GM23338 (cell line): Measurements from ENCODE around the gene KRTAP2-4. TPM values are rescaled to one million over a fixed set of nuclear protein-coding genes. Genes with fewer than 3 reads are reported as not detected.

ENCODE experiments used
- ATAC-seq: fragments of 200-7000 bp; cut with Tn5 transposase; 3 replicates; pipeline ENCODE4 v1.9.1; 2020
- DNase-seq: peaks from one replicate; pipeline ENCODE4 v3.0.0-alpha.2; 2015; ENCODE audit warnings: low spot score
- H2AFZ ChIP-seq: fragments of 200-600 bp; sonication (generic); 2 replicates; pipeline ENCODE4 v1.8.0; 2016; ENCODE audit warnings: antibody characterized with exemption, mild to moderate bottlenecking, moderate library complexity
- H3F3A ChIP-seq: fragments of 200-600 bp; sonication (generic); replicated peaks from 2 replicates; pipeline ENCODE4 v1.8.0; 2017; ENCODE audit warnings: antibody characterized with exemption, mixed run types, low read depth
- H3K27ac ChIP-seq: fragments of 200-600 bp; sonication (generic); 2 replicates; pipeline ENCODE4 v1.6.1; 2016; ENCODE audit warnings: low read depth
- H3K27me3 ChIP-seq: fragments of 200-600 bp; sonication (generic); 2 replicates; pipeline ENCODE4 v1.8.0; 2016; ENCODE audit warnings: mild to moderate bottlenecking, mixed run types, moderate library complexity; ENCODE audit not compliant: insufficient read depth
- H3K36me3 ChIP-seq: fragments of 200-600 bp; sonication (generic); 2 replicates; pipeline ENCODE4 v1.8.0; 2016; ENCODE audit warnings: mild to moderate bottlenecking; ENCODE audit not compliant: insufficient read depth
- H3K4me1 ChIP-seq: fragments of 200-600 bp; sonication (generic); 2 replicates; pipeline ENCODE4 v1.8.0; 2016; ENCODE audit warnings: mild to moderate bottlenecking, moderate library complexity; ENCODE audit not compliant: insufficient read depth
- H3K4me2 ChIP-seq: fragments of 200-600 bp; sonication (generic); 2 replicates; pipeline ENCODE4 v1.7.1; 2017; ENCODE audit warnings: mixed run types
- H3K4me3 ChIP-seq: fragments of 200-600 bp; sonication (generic); 2 replicates; pipeline ENCODE4 v1.6.1; 2016; ENCODE audit warnings: mixed run types
- H3K79me2 ChIP-seq: fragments of 200-600 bp; sonication (generic); replicated peaks from 2 replicates; pipeline ENCODE4 v1.8.0; 2017; ENCODE audit warnings: mild to moderate bottlenecking; ENCODE audit not compliant: insufficient read depth
- H3K9me2 ChIP-seq: fragments of 200-600 bp; sonication (generic); 2 replicates; pipeline ENCODE4 v1.8.0; 2017; ENCODE audit not compliant: insufficient read depth
- H4K20me1 ChIP-seq: fragments of 200-600 bp; sonication (generic); replicated peaks from 2 replicates; pipeline ENCODE4 v1.8.0; 2017; ENCODE audit warnings: mild to moderate bottlenecking; ENCODE audit not compliant: insufficient read depth
- H3K27ac Mint-ChIP-seq: 2 replicates; pipeline ENCODE4 v1.8.0; 2020; ENCODE audit warnings: inconsistent platforms, mild to moderate bottlenecking, moderate library complexity, mixed read lengths
- H3K27me3 Mint-ChIP-seq: 3 replicates; pipeline ENCODE4 v1.8.0; 2022; ENCODE audit warnings: low read depth, mild to moderate bottlenecking, moderate library complexity, mixed read lengths, inconsistent platforms; ENCODE audit not compliant: insufficient read depth, poor library complexity
- H3K36me3 Mint-ChIP-seq: 3 replicates; pipeline ENCODE4 v1.8.0; 2021; ENCODE audit warnings: low read depth, mild to moderate bottlenecking, inconsistent platforms, moderate library complexity, mixed read lengths
- H3K4me1 Mint-ChIP-seq: 3 replicates; pipeline ENCODE4 v1.8.0; 2020; ENCODE audit warnings: mild to moderate bottlenecking, inconsistent platforms, mixed read lengths
- H3K4me3 Mint-ChIP-seq: 3 replicates; pipeline ENCODE4 v1.8.0; 2021; ENCODE audit warnings: moderate library complexity, mild to moderate bottlenecking, inconsistent platforms, mixed read lengths
- H3K9me3 Mint-ChIP-seq: 3 replicates; pipeline ENCODE4 v1.8.0; 2020; ENCODE audit warnings: moderate library complexity, mild to moderate bottlenecking, inconsistent platforms, mixed read lengths
- CREB1 ChIP-seq: fragments of 250-450 bp; sonication (Bioruptor Pico); IDR thresholded peaks from 2 replicates; pipeline ENCODE4 v1.5.0; 2020; ENCODE audit warnings: low read depth, mild to moderate bottlenecking, moderate library complexity
- EZH2phosphoT487 ChIP-seq: fragments of 200-600 bp; sonication (generic); IDR thresholded peaks from one replicate; pipeline ENCODE4 v1.8.1; 2018; ENCODE audit warnings: antibody characterized with exemption; ENCODE audit not compliant: unreplicated experiment
- JUNB ChIP-seq: IDR thresholded peaks from one replicate; pipeline ENCODE4 v1.6.1; 2016; ENCODE audit warnings: antibody characterized with exemption; ENCODE audit not compliant: unreplicated experiment
- NANOG ChIP-seq: IDR thresholded peaks from 2 replicates; pipeline ENCODE4 v1.6.1; 2016; ENCODE audit warnings: antibody characterized with exemption, borderline replicate concordance
- POLR2AphosphoS5 ChIP-seq: IDR thresholded peaks from 2 replicates; pipeline ENCODE4 v1.6.1; 2016; ENCODE audit warnings: antibody characterized with exemption, low read depth
- STAT1 ChIP-seq: IDR thresholded peaks from one replicate; pipeline ENCODE4 v1.6.1; 2016; ENCODE audit warnings: antibody characterized with exemption; ENCODE audit not compliant: unreplicated experiment
- ZNF114 ChIP-seq: fragments of 250-450 bp; sonication (Bioruptor Pico); IDR thresholded peaks from 2 replicates; pipeline ENCODE4 v1.5.0; 2020; ENCODE audit warnings: mild to moderate bottlenecking, moderate library complexity
- ZNF331 ChIP-seq: fragments of 250-450 bp; sonication (Bioruptor Pico); IDR thresholded peaks from 2 replicates; pipeline ENCODE4 v1.5.0; 2020; ENCODE audit warnings: low read depth, mild to moderate bottlenecking, moderate library complexity
- polyA plus RNA-seq: library from polyadenylated mRNA; unstranded; fragments of >200 nt; fragmentation: Nextera tagmentation; extraction: Ambion mirVana; gene quantifications from 2 replicates; pipeline ENCODE4 v1.2.1, GENCODE V29; 2016
- total RNA-seq: library from RNA; depleted of rRNA; stranded (reverse); fragments of >200 nt; shearing (Covaris generic); gene quantifications from 2 replicates; pipeline ENCODE4 v1.2.3, GENCODE V29; 2014
- TF ChIP-seq, protein P1 (sequence below): fragments of 250-450 bp; sonication (Bioruptor Pico); IDR thresholded peaks from 2 replicates; pipeline ENCODE4 v1.5.0; 2020; ENCODE audit warnings: mild to moderate bottlenecking, moderate library complexity
- TF ChIP-seq, protein P2 (sequence below): IDR thresholded peaks from one replicate; pipeline ENCODE4 v1.6.1; 2018; ENCODE audit warnings: antibody characterized with exemption; ENCODE audit not compliant: unreplicated experiment
- TF ChIP-seq, protein P3 (sequence below), 2 experiments: fragments of 200-600 bp in 1 of 2; sonication (generic) in 1 of 2; conservative IDR thresholded peaks; 2 replicates each; pipeline versions ENCODE4 v1.5.1 to v1.6.1; 2016 to 2017; ENCODE audit warnings: antibody characterized with exemption in 2 of 2, low read depth in 2 of 2, mild to moderate bottlenecking in 2 of 2, moderate library complexity in 1 of 2
- TF ChIP-seq, protein P4 (sequence below): IDR thresholded peaks from 2 replicates; pipeline ENCODE4 v1.6.1; 2016; ENCODE audit warnings: antibody characterized with exemption

The KRTAP2-4 gene
- total and polyA plus RNA-seq, 2 experiments from 2014 or later = not detected

DNA sequence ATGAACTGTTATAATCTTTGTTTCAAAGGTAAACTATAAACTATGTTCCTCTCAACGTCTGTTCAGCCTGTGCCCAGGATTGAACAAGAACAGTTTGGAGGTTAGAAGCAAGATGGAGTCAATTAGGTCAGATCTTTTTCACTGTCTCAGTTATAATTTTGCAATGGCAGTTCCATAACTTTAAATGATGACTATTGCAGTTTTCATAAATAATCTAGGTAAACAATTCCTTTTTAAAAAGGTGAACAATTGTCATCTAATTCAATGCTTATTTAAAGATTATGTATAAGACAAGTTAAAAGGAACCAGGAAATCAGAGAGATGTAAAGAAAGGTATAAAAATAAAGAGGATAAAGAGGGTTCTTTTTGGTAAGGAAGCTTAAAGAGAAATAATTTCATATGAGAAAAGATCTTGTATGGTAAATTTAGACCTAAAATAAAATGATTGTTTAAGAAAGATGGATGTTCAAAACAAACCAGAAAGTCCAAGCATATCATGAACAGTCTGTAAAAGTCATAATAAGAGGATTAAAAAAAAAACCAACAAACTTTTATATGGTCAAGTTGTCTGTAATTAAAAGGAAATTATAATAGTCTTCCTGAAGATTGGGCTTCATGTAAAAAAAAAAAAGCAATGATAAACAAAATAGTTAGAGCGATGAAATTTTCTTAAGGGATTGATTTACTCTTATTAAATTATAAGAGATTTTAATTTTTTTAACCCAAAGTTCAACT lies 45.6 kb upstream of the KRTAP2-4 start:
- peaks cover 5% of the 10 kb centered on the region for H3K27me3 Mint-ChIP-seq

More for the DNA sequence above, 45.6 kb upstream of the KRTAP2-4 start:
- Mint-ChIP-seq H3K27ac (no peak overlapping the region), H3K4me3 (no peak overlapping the region), H3K4me1 (peaks cover 35% of the 10 kb centered on the region), H3K36me3 (peaks cover 60% of the 10 kb centered on the region), H3K9me3 (peaks cover 54% of the 10 kb centered on the region)
- Histone ChIP-seq H3K4me2 (no peak overlapping the region), H3K36me3 (peaks cover 21% of the 10 kb centered on the region; the same call in 1 of the 2 replicates), H3K27me3 (no peaks in the 10 kb centered on the region), H3K27ac (no peak overlapping the region), H4K20me1 (no peaks in the 10 kb centered on the region), H3F3A (no peaks in the 10 kb centered on the region), H2AFZ (no peak overlapping the region), H3K4me3 (no peak overlapping the region), H3K4me1 (peaks cover 22% of the 10 kb centered on the region), H3K79me2 (no peaks in the 10 kb centered on the region), H3K9me2 (no peaks in the 10 kb centered on the region)
- ATAC-seq (no peak), DNase-seq (no peak)
- TF ChIP-seq EZH2phosphoT487 (no peak), ZNF114 (CRISPR knock-in tag) (no peak), ZNF331 (CRISPR knock-in tag) (no peak), NANOG (no peak), STAT1 (no peak), CREB1 (no peak), JUNB (no peak), POLR2AphosphoS5 (no peak)
- TF ChIP-seq, protein P1, sequence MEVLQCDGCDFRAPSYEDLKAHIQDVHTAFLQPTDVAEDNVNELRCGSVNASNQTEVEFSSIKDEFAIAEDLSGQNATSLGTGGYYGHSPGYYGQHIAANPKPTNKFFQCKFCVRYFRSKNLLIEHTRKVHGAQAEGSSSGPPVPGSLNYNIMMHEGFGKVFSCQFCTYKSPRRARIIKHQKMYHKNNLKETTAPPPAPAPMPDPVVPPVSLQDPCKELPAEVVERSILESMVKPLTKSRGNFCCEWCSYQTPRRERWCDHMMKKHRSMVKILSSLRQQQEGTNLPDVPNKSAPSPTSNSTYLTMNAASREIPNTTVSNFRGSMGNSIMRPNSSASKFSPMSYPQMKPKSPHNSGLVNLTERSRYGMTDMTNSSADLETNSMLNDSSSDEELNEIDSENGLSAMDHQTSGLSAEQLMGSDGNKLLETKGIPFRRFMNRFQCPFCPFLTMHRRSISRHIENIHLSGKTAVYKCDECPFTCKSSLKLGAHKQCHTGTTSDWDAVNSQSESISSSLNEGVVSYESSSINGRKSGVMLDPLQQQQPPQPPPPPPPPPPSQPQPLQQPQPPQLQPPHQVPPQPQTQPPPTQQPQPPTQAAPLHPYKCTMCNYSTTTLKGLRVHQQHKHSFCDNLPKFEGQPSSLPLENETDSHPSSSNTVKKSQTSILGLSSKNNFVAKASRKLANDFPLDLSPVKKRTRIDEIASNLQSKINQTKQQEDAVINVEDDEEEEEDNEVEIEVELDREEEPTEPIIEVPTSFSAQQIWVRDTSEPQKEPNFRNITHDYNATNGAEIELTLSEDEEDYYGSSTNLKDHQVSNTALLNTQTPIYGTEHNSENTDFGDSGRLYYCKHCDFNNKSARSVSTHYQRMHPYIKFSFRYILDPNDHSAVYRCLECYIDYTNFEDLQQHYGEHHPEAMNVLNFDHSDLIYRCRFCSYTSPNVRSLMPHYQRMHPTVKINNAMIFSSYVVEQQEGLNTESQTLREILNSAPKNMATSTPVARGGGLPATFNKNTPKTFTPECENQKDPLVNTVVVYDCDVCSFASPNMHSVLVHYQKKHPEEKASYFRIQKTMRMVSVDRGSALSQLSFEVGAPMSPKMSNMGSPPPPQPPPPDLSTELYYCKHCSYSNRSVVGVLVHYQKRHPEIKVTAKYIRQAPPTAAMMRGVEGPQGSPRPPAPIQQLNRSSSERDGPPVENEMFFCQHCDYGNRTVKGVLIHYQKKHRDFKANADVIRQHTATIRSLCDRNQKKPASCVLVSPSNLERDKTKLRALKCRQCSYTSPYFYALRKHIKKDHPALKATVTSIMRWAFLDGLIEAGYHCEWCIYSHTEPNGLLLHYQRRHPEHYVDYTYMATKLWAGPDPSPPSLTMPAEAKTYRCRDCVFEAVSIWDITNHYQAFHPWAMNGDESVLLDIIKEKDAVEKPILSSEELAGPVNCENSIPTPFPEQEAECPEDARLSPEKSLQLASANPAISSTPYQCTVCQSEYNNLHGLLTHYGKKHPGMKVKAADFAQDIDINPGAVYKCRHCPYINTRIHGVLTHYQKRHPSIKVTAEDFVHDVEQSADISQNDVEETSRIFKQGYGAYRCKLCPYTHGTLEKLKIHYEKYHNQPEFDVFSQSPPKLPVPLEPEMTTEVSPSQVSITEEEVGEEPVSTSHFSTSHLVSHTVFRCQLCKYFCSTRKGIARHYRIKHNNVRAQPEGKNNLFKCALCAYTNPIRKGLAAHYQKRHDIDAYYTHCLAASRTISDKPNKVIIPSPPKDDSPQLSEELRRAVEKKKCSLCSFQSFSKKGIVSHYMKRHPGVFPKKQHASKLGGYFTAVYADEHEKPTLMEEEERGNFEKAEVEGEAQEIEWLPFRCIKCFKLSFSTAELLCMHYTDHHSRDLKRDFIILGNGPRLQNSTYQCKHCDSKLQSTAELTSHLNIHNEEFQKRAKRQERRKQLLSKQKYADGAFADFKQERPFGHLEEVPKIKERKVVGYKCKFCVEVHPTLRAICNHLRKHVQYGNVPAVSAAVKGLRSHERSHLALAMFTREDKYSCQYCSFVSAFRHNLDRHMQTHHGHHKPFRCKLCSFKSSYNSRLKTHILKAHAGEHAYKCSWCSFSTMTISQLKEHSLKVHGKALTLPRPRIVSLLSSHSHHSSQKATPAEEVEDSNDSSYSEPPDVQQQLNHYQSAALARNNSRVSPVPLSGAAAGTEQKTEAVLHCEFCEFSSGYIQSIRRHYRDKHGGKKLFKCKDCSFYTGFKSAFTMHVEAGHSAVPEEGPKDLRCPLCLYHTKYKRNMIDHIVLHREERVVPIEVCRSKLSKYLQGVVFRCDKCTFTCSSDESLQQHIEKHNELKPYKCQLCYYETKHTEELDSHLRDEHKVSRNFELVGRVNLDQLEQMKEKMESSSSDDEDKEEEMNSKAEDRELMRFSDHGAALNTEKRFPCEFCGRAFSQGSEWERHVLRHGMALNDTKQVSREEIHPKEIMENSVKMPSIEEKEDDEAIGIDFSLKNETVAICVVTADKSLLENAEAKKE (CRISPR knock-in tag) = no peak
- TF ChIP-seq, protein P2, sequence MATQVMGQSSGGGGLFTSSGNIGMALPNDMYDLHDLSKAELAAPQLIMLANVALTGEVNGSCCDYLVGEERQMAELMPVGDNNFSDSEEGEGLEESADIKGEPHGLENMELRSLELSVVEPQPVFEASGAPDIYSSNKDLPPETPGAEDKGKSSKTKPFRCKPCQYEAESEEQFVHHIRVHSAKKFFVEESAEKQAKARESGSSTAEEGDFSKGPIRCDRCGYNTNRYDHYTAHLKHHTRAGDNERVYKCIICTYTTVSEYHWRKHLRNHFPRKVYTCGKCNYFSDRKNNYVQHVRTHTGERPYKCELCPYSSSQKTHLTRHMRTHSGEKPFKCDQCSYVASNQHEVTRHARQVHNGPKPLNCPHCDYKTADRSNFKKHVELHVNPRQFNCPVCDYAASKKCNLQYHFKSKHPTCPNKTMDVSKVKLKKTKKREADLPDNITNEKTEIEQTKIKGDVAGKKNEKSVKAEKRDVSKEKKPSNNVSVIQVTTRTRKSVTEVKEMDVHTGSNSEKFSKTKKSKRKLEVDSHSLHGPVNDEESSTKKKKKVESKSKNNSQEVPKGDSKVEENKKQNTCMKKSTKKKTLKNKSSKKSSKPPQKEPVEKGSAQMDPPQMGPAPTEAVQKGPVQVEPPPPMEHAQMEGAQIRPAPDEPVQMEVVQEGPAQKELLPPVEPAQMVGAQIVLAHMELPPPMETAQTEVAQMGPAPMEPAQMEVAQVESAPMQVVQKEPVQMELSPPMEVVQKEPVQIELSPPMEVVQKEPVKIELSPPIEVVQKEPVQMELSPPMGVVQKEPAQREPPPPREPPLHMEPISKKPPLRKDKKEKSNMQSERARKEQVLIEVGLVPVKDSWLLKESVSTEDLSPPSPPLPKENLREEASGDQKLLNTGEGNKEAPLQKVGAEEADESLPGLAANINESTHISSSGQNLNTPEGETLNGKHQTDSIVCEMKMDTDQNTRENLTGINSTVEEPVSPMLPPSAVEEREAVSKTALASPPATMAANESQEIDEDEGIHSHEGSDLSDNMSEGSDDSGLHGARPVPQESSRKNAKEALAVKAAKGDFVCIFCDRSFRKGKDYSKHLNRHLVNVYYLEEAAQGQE = no peak
- TF ChIP-seq, protein P3, sequence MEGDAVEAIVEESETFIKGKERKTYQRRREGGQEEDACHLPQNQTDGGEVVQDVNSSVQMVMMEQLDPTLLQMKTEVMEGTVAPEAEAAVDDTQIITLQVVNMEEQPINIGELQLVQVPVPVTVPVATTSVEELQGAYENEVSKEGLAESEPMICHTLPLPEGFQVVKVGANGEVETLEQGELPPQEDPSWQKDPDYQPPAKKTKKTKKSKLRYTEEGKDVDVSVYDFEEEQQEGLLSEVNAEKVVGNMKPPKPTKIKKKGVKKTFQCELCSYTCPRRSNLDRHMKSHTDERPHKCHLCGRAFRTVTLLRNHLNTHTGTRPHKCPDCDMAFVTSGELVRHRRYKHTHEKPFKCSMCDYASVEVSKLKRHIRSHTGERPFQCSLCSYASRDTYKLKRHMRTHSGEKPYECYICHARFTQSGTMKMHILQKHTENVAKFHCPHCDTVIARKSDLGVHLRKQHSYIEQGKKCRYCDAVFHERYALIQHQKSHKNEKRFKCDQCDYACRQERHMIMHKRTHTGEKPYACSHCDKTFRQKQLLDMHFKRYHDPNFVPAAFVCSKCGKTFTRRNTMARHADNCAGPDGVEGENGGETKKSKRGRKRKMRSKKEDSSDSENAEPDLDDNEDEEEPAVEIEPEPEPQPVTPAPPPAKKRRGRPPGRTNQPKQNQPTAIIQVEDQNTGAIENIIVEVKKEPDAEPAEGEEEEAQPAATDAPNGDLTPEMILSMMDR (conservative IDR thresholded peaks at IDR 0.05; ENCODE audit: low read depth in 2 of 2) = no peak
- TF ChIP-seq, protein P4, sequence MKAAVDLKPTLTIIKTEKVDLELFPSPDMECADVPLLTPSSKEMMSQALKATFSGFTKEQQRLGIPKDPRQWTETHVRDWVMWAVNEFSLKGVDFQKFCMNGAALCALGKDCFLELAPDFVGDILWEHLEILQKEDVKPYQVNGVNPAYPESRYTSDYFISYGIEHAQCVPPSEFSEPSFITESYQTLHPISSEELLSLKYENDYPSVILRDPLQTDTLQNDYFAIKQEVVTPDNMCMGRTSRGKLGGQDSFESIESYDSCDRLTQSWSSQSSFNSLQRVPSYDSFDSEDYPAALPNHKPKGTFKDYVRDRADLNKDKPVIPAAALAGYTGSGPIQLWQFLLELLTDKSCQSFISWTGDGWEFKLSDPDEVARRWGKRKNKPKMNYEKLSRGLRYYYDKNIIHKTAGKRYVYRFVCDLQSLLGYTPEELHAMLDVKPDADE = no peak
